GM12875 (cell line): ENCODE data around the gene FMO3.

ENCODE experiments used
- H3K4me3 ChIP-seq: one replicate; pipeline ENCODE4 v1.5.1; 2011; ENCODE audit warnings: low read depth, low read length, control low read depth
- CTCF ChIP-seq: IDR thresholded peaks from 2 replicates; pipeline ENCODE4 v1.5.1; 2011; ENCODE audit warnings: low read depth, mild to moderate bottlenecking, control low read depth, inconsistent platforms, low read length, moderate library complexity, borderline replicate concordance; ENCODE audit not compliant: insufficient read depth

The FMO3 gene

GRCh38 chr1:171166361-171166760 lies 75.7 kb downstream of the FMO3 start:
- H3K4me3 ChIP-seq = no peak overlapping the region
- no peak for TF ChIP-seq CTCF
